ENCODE measurements around the gene GMPPB. TPM values are rescaled to one million over a fixed set of nuclear protein-coding genes. Genes with fewer than 3 reads are reported as not detected.

GMPPB gene
- polyA plus RNA-seq, 3 donors from 2014 or later, result 13.5 to 35.2 (median 32.5) TPM

DNA sequence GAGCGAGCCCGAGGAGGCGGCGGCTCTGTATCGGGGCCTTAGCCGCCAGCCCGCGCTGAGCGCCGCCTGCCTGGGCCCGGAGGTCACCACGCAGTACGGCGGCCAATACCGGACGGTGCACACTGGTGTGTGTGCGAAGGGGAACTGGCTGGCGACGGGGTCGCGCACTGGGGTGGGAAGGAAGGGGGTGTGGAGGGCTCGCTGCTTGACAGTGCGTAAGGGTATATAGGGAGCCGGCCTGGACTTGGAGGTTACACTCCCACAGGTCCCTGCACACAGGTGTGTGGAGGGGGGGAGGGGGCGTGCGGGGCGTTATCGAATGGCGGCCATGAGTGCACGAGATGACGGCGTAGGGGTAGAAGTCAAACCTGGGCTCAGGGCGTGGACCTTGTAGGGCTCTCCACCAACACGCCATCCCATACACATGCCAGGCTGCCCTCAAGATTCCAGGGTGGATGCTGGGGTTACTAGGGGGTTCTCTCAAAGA lies 49.2 kb downstream of the GMPPB start:
- peaks cover 4 to 5% (median 4%) of the 10 kb centered on the region in 3 donors for H3K36me3 Mint-ChIP-seq
- no peaks in the 10 kb centered on the region for H3K9me3 Mint-ChIP-seq
- H3K27ac Mint-ChIP-seq, result peak overlapping the region; percentile 29 to 97 (median 88)
- peaks cover 27 to 37% of the 10 kb centered on the region in 2 donors for H3K4me1 Mint-ChIP-seq
- peaks cover 0 to 7% (median 7%) of the 10 kb centered on the region in 3 donors for H3K27me3 Mint-ChIP-seq (ENCODE audit: low read depth in 3 of 3)
- peak overlapping the region; percentile 91 to 96 (median 93) for H3K4me3 Mint-ChIP-seq
- DNase-seq, result no peak

- H3K27ac Mint-ChIP-seq, result peak within 1 kb of the TSS; percentile 83 to 97 (median 96)
These were observed 49.8 kb downstream of the GMPPB start, which contains the start of gene APEH for GRCh38 chr3:49673715-49674496. Gene APEH (plus strand): TSS chr3:49674351. CDS start chr3:49674402, 51 bp downstream.

GRCh38 chr3:49673121-49673714 lies 50.5 kb downstream of the GMPPB start:
- DNase-seq, result no peak
- Mint-ChIP-seq H3K27me3 (ENCODE audit: low read depth in 3 of 3) (peaks cover 0 to 7% (median 7%) of the 10 kb centered on the region in 3 donors), H3K9me3 (no peaks in the 10 kb centered on the region), H3K4me3 (peak overlapping the region; percentile 91 to 96 (median 93)), H3K4me1 (peaks cover 27 to 37% of the 10 kb centered on the region in 2 donors), H3K27ac (peak overlapping the region; percentile 83 to 97 (median 96)), H3K36me3 (peaks cover 2 to 3% (median 3%) of the 10 kb centered on the region in 3 donors)

More at GRCh38 chr3:49673715-49674496, 49.8 kb downstream of the GMPPB start, which contains the start of gene APEH:
- Mint-ChIP-seq H3K36me3 (peaks cover 4 to 5% (median 4%) of the 10 kb centered on the region in 3 donors), H3K4me1 (peaks cover 27 to 37% of the 10 kb centered on the region in 2 donors), H3K27me3 (ENCODE audit: low read depth in 3 of 3) (peaks cover 0 to 7% (median 7%) of the 10 kb centered on the region in 3 donors), H3K4me3 (peak within 1 kb of the TSS; percentile 91 to 96 (median 93)), H3K9me3 (no peaks in the 10 kb centered on the region)
- peak; percentile 98 for DNase-seq

GRCh38 chr3:49671291-49672288 lies 52.2 kb downstream of the GMPPB start:
- H3K27me3 Mint-ChIP-seq (ENCODE audit: low read depth in 3 of 3), result peaks cover 0 to 7% (median 7%) of the 10 kb centered on the region in 3 donors
- H3K36me3 Mint-ChIP-seq, result no peaks in the 10 kb centered on the region
- peaks cover 27 to 37% of the 10 kb centered on the region in 2 donors for H3K4me1 Mint-ChIP-seq
- no peaks in the 10 kb centered on the region for H3K9me3 Mint-ChIP-seq
- H3K4me3 Mint-ChIP-seq, result peak overlapping the region; percentile 46 to 82 (median 73)
- H3K27ac Mint-ChIP-seq, result peak overlapping the region in 5 of 6 donors; percentile 38 to 86 (median 55)
- peak; percentile 58 to 64 (median 59) for DNase-seq

GRCh38 chr3:49670940-49671290 lies 52.8 kb downstream of the GMPPB start:
- no peak for DNase-seq
- peak overlapping the region in 1 of 6 donors; percentile 8 for H3K27ac Mint-ChIP-seq
- peaks cover 26 to 33% of the 10 kb centered on the region in 2 donors for H3K4me1 Mint-ChIP-seq
- peaks cover 2 to 7% (median 7%) of the 10 kb centered on the region in 3 donors for H3K27me3 Mint-ChIP-seq (ENCODE audit: low read depth in 3 of 3)
- no peaks in the 10 kb centered on the region for H3K9me3 Mint-ChIP-seq
- no peaks in the 10 kb centered on the region for H3K36me3 Mint-ChIP-seq
- H3K4me3 Mint-ChIP-seq, result no peak overlapping the region

Other genes with a start within 250 kb of the GMPPB start
- gene BSN, start 169.5 kb downstream of the GMPPB start, polyA plus RNA-seq, result under 1 TPM in 1 of 3 donors, not detected in 2; 0.42 TPM
- gene APEH, start 49.6 kb downstream of the GMPPB start, polyA plus RNA-seq, result 100 to 1,000 TPM in 2 of 3 donors, 10 to 100 TPM in 1; 88.0 to 130 (median 121) TPM
- gene MST1, start 34.5 kb downstream of the GMPPB start, polyA plus RNA-seq, result 1 to 10 TPM in 1 of 3 donors, under 1 TPM in 1, not detected in 1; 0.19 to 1.3 TPM
- 10 to 100 TPM in 2 of 3 donors, 1 to 10 TPM in 1; 2.6 to 27.1 (median 11.8) TPM for gene RNF123, start 34.4 kb downstream of the GMPPB start, polyA plus RNA-seq
- 1 to 10 TPM in 2 of 3 donors, not detected in 1; 1.5 to 1.7 TPM for gene AMIGO3, start 4.3 kb downstream of the GMPPB start, polyA plus RNA-seq
- 10 to 100 TPM; 18.2 to 43.6 (median 23.7) TPM for gene IP6K1, start 62.6 kb upstream of the GMPPB start, polyA plus RNA-seq
- gene CDHR4, start 75.9 kb upstream of the GMPPB start, polyA plus RNA-seq, result not detected
- gene INKA1, start 79.3 kb upstream of the GMPPB start, polyA plus RNA-seq, result 1 to 10 TPM in 1 of 3 donors, not detected in 2; 1.2 TPM
- gene UBA7, start 90.0 kb upstream of the GMPPB start, polyA plus RNA-seq, result 10 to 100 TPM; 28.5 to 72.6 (median 54.7) TPM
- 1 to 10 TPM in 2 of 3 donors, not detected in 1; 1.4 to 1.5 TPM for gene TRAIP, start 132.6 kb upstream of the GMPPB start, polyA plus RNA-seq
- not detected for gene CAMKV, start 146.0 kb upstream of the GMPPB start, polyA plus RNA-seq
- gene MST1R, start 179.9 kb upstream of the GMPPB start, polyA plus RNA-seq, result 1 to 10 TPM in 1 of 3 donors, under 1 TPM in 1, not detected in 1; 0.68 to 1.1 TPM
- gene MON1A, start 205.9 kb upstream of the GMPPB start, polyA plus RNA-seq, result 10 to 100 TPM; 11.5 to 24.0 (median 12.1) TPM
- 10 to 100 TPM in 2 of 3 donors, 1 to 10 TPM in 1; 7.5 to 39.7 (median 19.2) TPM for gene RBM6, start 216.2 kb upstream of the GMPPB start, polyA plus RNA-seq